GM21390 (cell line): Measurements from ENCODE around the gene IRF5.
A peak's percentile ranks its signal among the peaks of the same experiment; 100 is the strongest.

Experiments
- ATAC-seq: cut with Tn5 transposase; IDR thresholded peaks from one replicate; pipeline ENCODE4 v1.9.1; 2021; ENCODE audit not compliant: unreplicated experiment

The IRF5 gene

GRCh38 chr7:128919881-128920799 is 17.6 kb upstream of the IRF5 start:
- no peak for ATAC-seq

GRCh38 chr7:128920913-128921582 is 16.7 kb upstream of the IRF5 start:
- no peak for ATAC-seq

GRCh38 chr7:128921866-128922440 is 15.8 kb upstream of the IRF5 start:
- no peak for ATAC-seq

GRCh38 chr7:128922496-128923410 is 15.0 kb upstream of the IRF5 start:
- ATAC-seq = no peak

- no peak for ATAC-seq
Measured at GRCh38 chr7:128923411-128923800, 14.3 kb upstream of the IRF5 start.

GRCh38 chr7:128924707-128925588 is 12.8 kb upstream of the IRF5 start:
- ATAC-seq = no peak

GRCh38 chr7:128928159-128928813 is 9.4 kb upstream of the IRF5 start:
- ATAC-seq = no peak

- ATAC-seq = no peak
Measured at GRCh38 chr7:128928882-128929788, 8.6 kb upstream of the IRF5 start.

- ATAC-seq = no peak
Measured at GRCh38 chr7:128931190-128931798, 6.4 kb upstream of the IRF5 start.

GRCh38 chr7:128931965-128932861 is 5.5 kb upstream of the IRF5 start:
- no peak for ATAC-seq

GRCh38 chr7:128932862-128933179 is 4.9 kb upstream of the IRF5 start:
- no peak for ATAC-seq

GRCh38 chr7:128933180-128933891 is 4.4 kb upstream of the IRF5 start:
- ATAC-seq = peak; percentile 33

GRCh38 chr7:128934361-128935341 is 3.1 kb upstream of the IRF5 start:
- ATAC-seq = peak; percentile 37

- ATAC-seq = no peak
Measured at GRCh38 chr7:128935342-128935730, 2.4 kb upstream of the IRF5 start.

- no peak for ATAC-seq
Measured at GRCh38 chr7:128936798-128937197, 929 bp upstream of the IRF5 start.
